Measurements from ENCODE around the gene DNAJA1. TPM values are rescaled to one million over a fixed set of nuclear protein-coding genes. Genes with fewer than 3 reads are reported as not detected.

Gene DNAJA1
- total RNA-seq, 1 donor from 2014 or later, result 125 TPM

DNA sequence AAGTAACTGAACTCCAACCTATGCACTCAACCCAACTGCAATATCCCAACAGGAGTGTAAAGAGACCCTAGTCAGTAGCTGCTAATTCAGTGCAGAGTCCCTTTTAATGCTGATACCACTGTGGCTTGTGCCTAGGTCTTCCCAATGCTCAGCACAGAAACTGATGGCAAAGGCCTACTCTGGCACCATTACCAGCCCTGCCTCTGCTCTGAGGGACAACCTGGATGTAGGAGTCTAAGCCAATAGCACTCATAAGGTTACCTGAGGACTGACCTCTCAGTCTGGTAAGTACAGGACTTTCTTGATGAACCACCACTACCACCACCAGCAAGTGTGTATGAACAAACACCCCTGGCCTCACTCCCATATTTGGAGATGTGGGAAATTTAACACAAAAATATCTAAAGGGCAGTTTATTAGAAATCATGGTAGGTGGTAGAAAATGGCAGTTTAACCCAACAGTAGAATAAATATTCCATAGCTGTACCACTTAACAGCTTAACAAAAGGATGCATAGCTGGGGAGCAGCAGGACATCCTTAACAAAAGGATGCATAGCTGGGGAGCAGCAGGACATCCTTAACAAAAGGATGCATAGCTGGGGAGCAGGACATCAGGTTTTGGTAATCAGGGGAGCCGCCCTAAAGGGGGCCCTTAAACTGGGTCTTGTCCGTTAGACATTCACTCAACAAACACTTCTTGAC lies 11.0 kb upstream of the DNAJA1 start:
- no peaks in the 10 kb centered on the region for H3K27me3 ChIP-seq
- no peak for ATAC-seq
- intact Hi-C loops (cut with DNase I), result no loop called here
- H3K4me1 ChIP-seq, result no peaks in the 10 kb centered on the region
- no peaks in the 10 kb centered on the region for H3K9me3 ChIP-seq
- no peaks in the 10 kb centered on the region for H3K36me3 ChIP-seq
- TF ChIP-seq, protein P1, sequence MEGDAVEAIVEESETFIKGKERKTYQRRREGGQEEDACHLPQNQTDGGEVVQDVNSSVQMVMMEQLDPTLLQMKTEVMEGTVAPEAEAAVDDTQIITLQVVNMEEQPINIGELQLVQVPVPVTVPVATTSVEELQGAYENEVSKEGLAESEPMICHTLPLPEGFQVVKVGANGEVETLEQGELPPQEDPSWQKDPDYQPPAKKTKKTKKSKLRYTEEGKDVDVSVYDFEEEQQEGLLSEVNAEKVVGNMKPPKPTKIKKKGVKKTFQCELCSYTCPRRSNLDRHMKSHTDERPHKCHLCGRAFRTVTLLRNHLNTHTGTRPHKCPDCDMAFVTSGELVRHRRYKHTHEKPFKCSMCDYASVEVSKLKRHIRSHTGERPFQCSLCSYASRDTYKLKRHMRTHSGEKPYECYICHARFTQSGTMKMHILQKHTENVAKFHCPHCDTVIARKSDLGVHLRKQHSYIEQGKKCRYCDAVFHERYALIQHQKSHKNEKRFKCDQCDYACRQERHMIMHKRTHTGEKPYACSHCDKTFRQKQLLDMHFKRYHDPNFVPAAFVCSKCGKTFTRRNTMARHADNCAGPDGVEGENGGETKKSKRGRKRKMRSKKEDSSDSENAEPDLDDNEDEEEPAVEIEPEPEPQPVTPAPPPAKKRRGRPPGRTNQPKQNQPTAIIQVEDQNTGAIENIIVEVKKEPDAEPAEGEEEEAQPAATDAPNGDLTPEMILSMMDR (IDR thresholded peaks at IDR 0.05), result no peak
- no peak overlapping the region for H3K4me3 ChIP-seq
- H3K27ac ChIP-seq, result no peak overlapping the region
- DNase-seq, result no peak

DNA sequence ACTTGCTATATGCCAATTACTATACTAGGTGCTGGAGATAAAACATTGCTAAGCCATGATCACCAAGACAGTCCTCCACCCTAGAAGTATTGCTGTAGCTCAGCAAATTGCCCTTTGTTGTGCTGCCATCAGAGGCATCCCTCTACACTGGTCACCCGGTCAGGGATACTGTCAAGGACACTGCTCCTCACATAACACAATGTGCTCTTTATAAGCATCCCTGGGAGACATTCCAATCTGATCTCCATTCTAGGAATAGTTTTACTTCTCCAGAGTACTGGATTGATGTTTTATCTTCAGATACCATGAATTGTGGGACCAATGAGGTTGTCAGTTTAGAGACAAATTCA lies 10.4 kb upstream of the DNAJA1 start:
- Histone ChIP-seq H3K36me3 (no peaks in the 10 kb centered on the region), H3K27me3 (no peaks in the 10 kb centered on the region), H3K4me1 (no peaks in the 10 kb centered on the region), H3K9me3 (no peaks in the 10 kb centered on the region), H3K4me3 (no peak overlapping the region), H3K27ac (no peak overlapping the region)
- ATAC-seq (no peak), DNase-seq (no peak)
- TF ChIP-seq, protein P1 (IDR thresholded peaks at IDR 0.05), result no peak
- intact Hi-C loops (cut with DNase I), result no loop called here

DNA sequence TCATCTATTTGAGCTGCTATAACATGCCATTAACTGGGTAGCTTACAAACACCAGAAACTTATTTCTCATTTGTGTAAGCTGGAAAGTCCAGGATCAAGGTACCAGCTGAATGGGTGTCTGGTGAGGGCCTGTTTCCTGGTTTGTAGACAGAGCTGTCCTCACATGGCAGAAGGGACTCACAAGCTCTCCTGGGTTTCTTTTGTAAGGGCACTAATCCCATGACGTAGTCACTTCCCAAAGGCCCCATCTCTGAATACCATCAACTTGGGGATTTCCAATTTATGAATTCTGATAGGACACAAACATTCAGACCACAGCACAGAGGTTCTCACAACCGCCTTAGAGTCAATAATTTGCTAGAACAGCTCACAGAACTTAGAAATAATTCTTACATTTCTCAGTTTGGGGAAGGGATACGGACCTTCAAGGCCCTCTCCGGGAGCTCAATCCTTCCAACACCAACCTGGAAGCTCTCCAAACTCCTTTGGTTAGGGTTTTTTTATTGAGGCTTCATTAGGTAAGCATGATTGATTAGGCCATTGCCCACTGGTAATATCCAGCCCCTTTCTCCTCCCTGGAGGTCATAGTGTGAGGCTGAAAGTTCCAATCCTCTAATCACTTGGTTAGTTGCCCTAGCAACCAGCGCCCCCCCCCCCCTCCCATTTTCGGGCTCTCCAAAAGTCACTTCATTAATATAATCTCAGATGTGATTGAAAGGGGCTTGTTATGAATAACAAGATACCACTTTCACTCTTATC lies 7.6 kb upstream of the DNAJA1 start:
- H3K27ac ChIP-seq, result no peak overlapping the region
- intact Hi-C loops (cut with DNase I), result no loop called here
- H3K36me3 ChIP-seq, result no peaks in the 10 kb centered on the region
- TF ChIP-seq, protein P1 (IDR thresholded peaks at IDR 0.05), result no peak
- H3K4me3 ChIP-seq, result no peak overlapping the region
- H3K27me3 ChIP-seq, result no peaks in the 10 kb centered on the region
- DNase-seq (no peak), ATAC-seq (no peak)
- H3K9me3 ChIP-seq, result no peaks in the 10 kb centered on the region
- H3K4me1 ChIP-seq, result no peaks in the 10 kb centered on the region

DNA sequence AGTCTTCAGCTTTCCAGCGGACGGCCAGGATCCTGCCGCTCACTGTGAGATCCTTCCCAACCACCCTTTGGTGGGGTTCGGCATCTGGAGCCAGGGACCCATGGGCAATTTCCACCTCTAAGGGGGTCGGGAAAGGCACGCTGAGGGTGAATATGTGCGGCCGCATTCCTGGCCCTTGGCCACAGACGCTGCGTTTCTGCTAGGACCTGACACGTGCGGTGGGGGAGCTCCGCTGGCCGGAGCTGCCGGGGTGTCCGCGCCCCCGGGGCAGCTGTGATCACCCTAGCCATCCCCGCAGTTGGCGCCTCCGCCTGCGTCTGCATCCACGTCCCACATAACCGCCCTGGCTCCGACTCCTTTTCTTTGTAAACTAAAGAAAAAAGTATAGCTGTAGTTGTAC lies 5.3 kb upstream of the DNAJA1 start:
- TF ChIP-seq, protein P1 (IDR thresholded peaks at IDR 0.05), result no peak
- no peak overlapping the region for H3K4me3 ChIP-seq
- H3K27me3 ChIP-seq, result no peaks in the 10 kb centered on the region
- no peaks in the 10 kb centered on the region for H3K9me3 ChIP-seq
- peaks cover 10% of the 10 kb centered on the region for H3K4me1 ChIP-seq
- no peaks in the 10 kb centered on the region for H3K36me3 ChIP-seq
- no peak overlapping the region for H3K27ac ChIP-seq
- ATAC-seq (no peak), DNase-seq (no peak)
- intact Hi-C loops (cut with DNase I), result no loop called here

DNA sequence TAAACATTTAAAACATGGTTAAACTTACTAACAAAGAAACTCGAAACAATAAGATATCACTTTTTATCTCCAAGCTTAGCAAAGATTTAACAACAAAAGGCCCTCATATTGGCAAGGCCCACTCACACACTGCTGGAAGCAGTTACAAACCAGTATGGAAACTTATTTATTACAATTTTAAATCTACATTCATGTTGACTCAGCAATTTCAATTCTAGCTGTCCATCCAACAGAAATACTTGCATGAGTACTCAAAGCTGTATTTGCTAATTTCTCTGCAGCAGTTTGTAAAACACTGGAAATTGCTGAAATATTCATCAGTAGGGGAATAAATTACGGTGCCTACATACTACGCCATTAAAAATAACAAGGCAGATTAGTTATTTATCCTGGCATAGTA lies 2.8 kb upstream of the DNAJA1 start:
- peaks cover 25% of the 10 kb centered on the region for H3K4me1 ChIP-seq
- H3K9me3 ChIP-seq, result no peaks in the 10 kb centered on the region
- ATAC-seq (no peak), DNase-seq (no peak)
- TF ChIP-seq, protein P1 (IDR thresholded peaks at IDR 0.05), result no peak
- H3K27me3 ChIP-seq, result no peaks in the 10 kb centered on the region
- no peak overlapping the region for H3K27ac ChIP-seq
- no peak overlapping the region for H3K4me3 ChIP-seq
- peaks cover 8% of the 10 kb centered on the region for H3K36me3 ChIP-seq
- intact Hi-C loops (cut with DNase I), result no loop called here

Data from upper lobe of right lung (tissue), 1 donor.